HepG2 (cell line): ENCODE measurements around the gene PAPPA2. TPM values are rescaled to one million over a fixed set of nuclear protein-coding genes. Genes with fewer than 3 reads are reported as not detected.

Experiments
- ATAC-seq: fragments of 200-7000 bp; cut with Tn5 transposase; 3 replicates; pipeline ENCODE4 v1.9.1; 2020; ENCODE audit warnings: mild to moderate bottlenecking, moderate library complexity
- BruUV-seq: library from RNA; stranded (reverse); fragments of 400-500 nt; replicated peaks from 2 replicates; lab custom pipeline; 2021; lab: Mats Ljungman, UMichigan
- CTCF ChIA-PET: fragments of 300-600 bp; formaldehyde crosslinking; extraction: SDS; loops from one replicate; lab custom pipeline; 2021; ENCODE audit warnings: low total read pairs, inconsistent platforms, low intra/inter-chr PET ratio; lab: Yijun Ruan, JAX
- POLR2A ChIA-PET: fragments of 350-600 bp; sonication (Branson Sonifier 250); formaldehyde crosslinking; loops from one replicate; lab custom pipeline; 2020; ENCODE audit warnings: antibody characterized with exemption, inconsistent platforms; lab: Yijun Ruan, JAX
- DNase-seq: peaks from one replicate; pipeline ENCODE4 v3.0.0-alpha.2; 2015; ENCODE audit warnings: low spot score
- FAIRE-seq: peaks from 3 replicates; lab custom pipeline; 2011; peaks lifted over from hg19 to GRCh38; lab: Jason Lieb, UNC
- H2AFZ ChIP-seq: one replicate; pipeline ENCODE4 v1.6.1; 2011; ENCODE audit warnings: low read length, inconsistent platforms
- H3K27ac ChIP-seq: fragments of 300-600 bp; 3 replicates; pipeline ENCODE4 v1.8.0; 2011; ENCODE audit warnings: mixed run types, mild to moderate bottlenecking, mixed read lengths, low read length, inconsistent platforms; ENCODE audit not compliant: insufficient read depth; ENCODE audit errors: extremely low read length
- H3K27me3 ChIP-seq, 2 experiments: fragments of 200-600 bp in 1 of 2; 2 replicates in 1 of 2; 3 replicates in 1 of 2; pipeline versions ENCODE4 v1.6.0 to v1.8.0; 2011; ENCODE audit warnings: low read length in 2 of 2, mild to moderate bottlenecking in 2 of 2, moderate library complexity in 2 of 2, inconsistent platforms in 1 of 2; ENCODE audit not compliant: insufficient read depth in 2 of 2, control insufficient read depth in 1 of 2
- H3K36me3 ChIP-seq, 2 experiments: fragments of 200-600 bp in 1 of 2; replicated peaks in 1 of 2; 2 replicates in 1 of 2; 3 replicates in 1 of 2; pipeline versions ENCODE4 v1.5.1 to v1.8.0; 2011; ENCODE audit warnings: low read length in 2 of 2, inconsistent platforms in 1 of 2; ENCODE audit not compliant: insufficient read depth in 2 of 2, control insufficient read depth in 1 of 2
- H3K4me1 ChIP-seq: 2 replicates; pipeline ENCODE4 v1.5.1; 2012; ENCODE audit warnings: low read length, inconsistent platforms; ENCODE audit not compliant: insufficient read depth
- H3K4me2 ChIP-seq: 2 replicates; pipeline ENCODE4 v1.6.0; 2011; ENCODE audit warnings: low read depth, low read length, inconsistent platforms
- H3K4me3 ChIP-seq, 3 experiments: fragments of 200-600 bp in 1 of 3; sonication (generic), shearing (Covaris generic) in 1 of 3; replicated peaks in 1 of 3; 2 replicates each; pipeline ENCODE4 v1.5.1; 2011 to 2016; ENCODE audit warnings: low read length in 3 of 3, inconsistent platforms in 2 of 3, low read depth in 2 of 3, mild to moderate bottlenecking in 2 of 3, control low read depth in 1 of 3, mixed read lengths in 1 of 3; ENCODE audit not compliant: insufficient read depth in 1 of 3
- H3K79me2 ChIP-seq: one replicate; pipeline ENCODE4 v1.6.1; 2011; ENCODE audit warnings: low read length, inconsistent platforms; ENCODE audit not compliant: insufficient read depth
- H3K9ac ChIP-seq: 2 replicates; pipeline ENCODE4 v1.6.0; 2011; ENCODE audit warnings: mild to moderate bottlenecking, low read depth, low read length, inconsistent platforms; ENCODE audit not compliant: insufficient read depth
- H3K9me3 ChIP-seq: 2 replicates; pipeline ENCODE4 v1.5.1; 2012; ENCODE audit warnings: mild to moderate bottlenecking, low read length
- H4K20me1 ChIP-seq: 2 replicates; pipeline ENCODE4 v1.6.0; 2011; ENCODE audit warnings: inconsistent platforms, mild to moderate bottlenecking, low read length, moderate library complexity; ENCODE audit not compliant: insufficient read depth
- ATF6 ChIP-seq: sonication (generic); formaldehyde crosslinking; conservative IDR thresholded peaks from 2 replicates; pipeline ENCODE4 v1.4.0; 2020; ENCODE audit warnings: missing genetic modification reagents
- CENPX ChIP-seq: sonication (generic); formaldehyde crosslinking; IDR thresholded peaks from 2 replicates; pipeline ENCODE4 v1.9.0; 2021; ENCODE audit warnings: mild to moderate bottlenecking, missing genetic modification reagents, moderate library complexity
- FLYWCH1 ChIP-seq: sonication (generic); formaldehyde crosslinking; IDR thresholded peaks from 2 replicates; pipeline ENCODE4 v1.8.1; 2023; ENCODE audit warnings: mild to moderate bottlenecking, missing genetic modification reagents
- FOXK1 ChIP-seq: sonication (generic); formaldehyde crosslinking; IDR thresholded peaks from 2 replicates; pipeline ENCODE4 v1.4.0; 2020; ENCODE audit warnings: low read depth, missing genetic modification reagents, borderline replicate concordance
- GPBP1L1 ChIP-seq: sonication (generic); formaldehyde crosslinking; IDR thresholded peaks from 2 replicates; pipeline ENCODE4 v1.5.0; 2020; ENCODE audit warnings: mild to moderate bottlenecking, missing genetic modification reagents
- HDAC1 ChIP-seq: sonication (generic); formaldehyde crosslinking; IDR thresholded peaks from 2 replicates; pipeline ENCODE4 v1.5.1; 2020; ENCODE audit warnings: mild to moderate bottlenecking, missing genetic modification reagents
- JUN ChIP-seq: sonication (generic); formaldehyde crosslinking; IDR thresholded peaks from 2 replicates; pipeline ENCODE4 v1.4.0; 2020; ENCODE audit warnings: mild to moderate bottlenecking, missing genetic modification reagents
- LCORL ChIP-seq, 2 experiments: fragments of 450-650 bp in 1 of 2; sonication (generic) in 1 of 2; formaldehyde crosslinking in 1 of 2; IDR thresholded peaks; 2 replicates each; pipeline versions ENCODE4 v1.5.0 to v1.6.1; 2017 to 2020; ENCODE audit warnings: antibody characterized with exemption in 1 of 2, missing genetic modification reagents in 1 of 2
- MXD4 ChIP-seq: IDR thresholded peaks from 2 replicates; pipeline ENCODE4 v1.6.1; 2016; ENCODE audit warnings: mild to moderate bottlenecking, missing biosample characterization, missing genetic modification reagents
- NR0B2 ChIP-seq: sonication (generic); formaldehyde crosslinking; IDR thresholded peaks from 2 replicates; pipeline ENCODE4 v1.4.0; 2020; ENCODE audit warnings: mild to moderate bottlenecking, missing genetic modification reagents
- PAX8 ChIP-seq: sonication (generic); formaldehyde crosslinking; IDR thresholded peaks from 2 replicates; pipeline ENCODE4 v1.8.0; 2022; ENCODE audit warnings: mild to moderate bottlenecking, missing genetic modification reagents, borderline replicate concordance
- POLR2AphosphoS2 ChIP-seq: IDR thresholded peaks from 2 replicates; pipeline ENCODE4 v1.6.1; 2011; ENCODE audit warnings: low read depth, low read length, improper control_type of control experiment
- SAFB2 ChIP-seq: sonication (generic); formaldehyde crosslinking; IDR thresholded peaks from 2 replicates; pipeline ENCODE4 v1.5.1; 2020; ENCODE audit warnings: missing genetic modification reagents, low read depth, mild to moderate bottlenecking, borderline replicate concordance
- SOX6 ChIP-seq, 2 experiments: fragments of 450-650 bp in 1 of 2; sonication (generic) in 1 of 2; formaldehyde crosslinking in 1 of 2; IDR thresholded peaks; 2 replicates each; pipeline versions ENCODE4 v1.4.0 to v1.6.1; 2017 to 2020; ENCODE audit warnings: antibody characterized with exemption in 1 of 2, mild to moderate bottlenecking in 1 of 2, missing genetic modification reagents in 1 of 2
- SRSF4 ChIP-seq: fragments of 200-400 bp; formaldehyde crosslinking; IDR thresholded peaks from one replicate; pipeline ENCODE4 v1.6.1; 2018; ENCODE audit warnings: mild to moderate bottlenecking, low read depth, low read length, moderate library complexity; ENCODE audit not compliant: poor library complexity, severe bottlenecking
- TCF7 ChIP-seq: sonication (generic); IDR thresholded peaks from 2 replicates; pipeline ENCODE4 v1.6.1; 2016; ENCODE audit warnings: antibody characterized with exemption, low read depth
- XBP1 ChIP-seq: sonication (generic); formaldehyde crosslinking; IDR thresholded peaks from 2 replicates; pipeline ENCODE4 v1.5.0; 2020; ENCODE audit warnings: missing genetic modification reagents
- ZBTB25 ChIP-seq: IDR thresholded peaks from 2 replicates; pipeline ENCODE4 v1.6.1; 2018; ENCODE audit warnings: missing genetic modification reagents
- ZNF180 ChIP-seq: sonication (generic); formaldehyde crosslinking; IDR thresholded peaks from 2 replicates; pipeline ENCODE4 v1.4.0; 2020; ENCODE audit warnings: low read depth, missing genetic modification reagents, borderline replicate concordance
- ZNF614 ChIP-seq: IDR thresholded peaks from 2 replicates; pipeline ENCODE4 v1.6.1; 2018; ENCODE audit warnings: missing biosample characterization, missing genetic modification reagents, inconsistent platforms, borderline replicate concordance
- WGBS: methylation state at CpG from one replicate; pipeline ENCODE4 v1.1.6; 2017; ENCODE audit warnings: low lambda C conversion rate; 5-methylcytosine and 5-hydroxymethylcytosine counted together
- in situ Hi-C: cut with HindIII; loops from 2 replicates; pipeline ENCODE4 v1.10.0; 2017; ENCODE audit warnings: low pct_unique_long_range_greater_than_20kb; ENCODE audit not compliant: extremely low pct_ligation_motif_present
- intact Hi-C: fragments of 100-400 bp; cut with micrococcal nuclease; formaldehyde crosslinking; loops from one replicate; pipeline ENCODE4 v1.10.0; 2022; ENCODE audit not compliant: unreplicated experiment
- polyA plus RNA-seq, 8 experiments: library from polyadenylated mRNA; depleted of rRNA in 3 of 8; stranded (reverse) in 7 of 8; unstranded in 1 of 8; fragments of >200 nt; fragmentation: Illumina TruSeq in 4 of 8; extraction: Trizol in 4 of 8; gene quantifications; 2 replicates each; pipeline versions ENCODE4 v1.2.1 to v1.2.3, GENCODE V29; 2011 to 2016; ENCODE audit warnings: low read depth in 4 of 8, missing spikeins in 1 of 8, mixed read lengths in 1 of 8; ENCODE audit not compliant: insufficient read depth in 1 of 8
- total RNA-seq, 5 experiments: library from RNA; depleted of rRNA; stranded (reverse); fragments of >200 nt; fragmentation: Illumina TruSeq; extraction: Trizol; gene quantifications; 2 replicates each; pipeline ENCODE4 v1.2.3, GENCODE V29; 2016; ENCODE audit warnings: low read depth in 1 of 5

Gene PAPPA2
- total and polyA plus RNA-seq, 2 of the 13 experiments (the other 11 are each of a cell fraction or from before 2014, with no cell fraction given), result 0.01 TPM; not detected in 1

- TF ChIP-seq FLYWCH1 (CRISPR knock-in tag), result no peak
- TF ChIP-seq POLR2AphosphoS2, result no peak
- no peak for TF ChIP-seq LCORL (IDR thresholded peaks at IDR 0.05)
- TF ChIP-seq LCORL (CRISPR knock-in tag; IDR thresholded peaks at IDR 0.05), result no peak
- TF ChIP-seq CENPX (CRISPR knock-in tag), result no peak
- TF ChIP-seq SRSF4, result no peak
- no peak for TF ChIP-seq ATF6 (CRISPR knock-in tag)
- TF ChIP-seq ZBTB25, result no peak
- TF ChIP-seq XBP1 (CRISPR knock-in tag), result no peak
- no peak for TF ChIP-seq SAFB2 (CRISPR knock-in tag)
- no peak for TF ChIP-seq NR0B2 (CRISPR knock-in tag)
- no peak for TF ChIP-seq SOX6 (IDR thresholded peaks at IDR 0.05)
- TF ChIP-seq SOX6 (CRISPR knock-in tag; IDR thresholded peaks at IDR 0.05), result no peak
- TF ChIP-seq FOXK1 (CRISPR knock-in tag), result no peak
- no peak for TF ChIP-seq TCF7
- TF ChIP-seq MXD4 (CRISPR knock-in tag), result no peak
- no peak for TF ChIP-seq HDAC1 (CRISPR knock-in tag)
- TF ChIP-seq JUN (CRISPR knock-in tag), result no peak
- TF ChIP-seq GPBP1L1, result no peak
- no peak for TF ChIP-seq ZNF180 (CRISPR knock-in tag)
- TF ChIP-seq PAX8 (CRISPR knock-in tag), result no peak
- TF ChIP-seq ZNF614 (CRISPR knock-in tag), result no peak
- FAIRE-seq (no peak), DNase-seq (no peak), ATAC-seq (no peak)
- no TSS peak for BruUV-seq
- Histone ChIP-seq H2AFZ (no peak overlapping the region), H3K27ac (no peak overlapping the region), H3K9me3 (no peaks in the 10 kb centered on the region), H3K4me3 (no peak overlapping the region), H3K27me3 (peaks cover 0 to 4% of the 10 kb centered on the region in 2 experiments; a peak in 2 of 5 replicates), H4K20me1 (no peaks in the 10 kb centered on the region), H3K79me2 (no peaks in the 10 kb centered on the region), H3K4me1 (no peaks in the 10 kb centered on the region), H3K36me3 (no peaks in the 10 kb centered on the region), H3K9ac (no peak overlapping the region), H3K4me2 (no peak overlapping the region)
- ChIA-PET CTCF (no interaction called here), POLR2A (no interaction called here)
- intact Hi-C loops (no loop called here), in situ Hi-C loops (loop anchor here (5.0 kb wide), 2 partner anchors 135 to 325 kb away; no protein-coding TSS in a partner anchor)
- 0% methylated on average over 1 of the region's 2 CpGs for WGBS
Observed at GRCh38 chr1:176557543-176558258, 94.7 kb downstream of the PAPPA2 start.
